ENCODE data around the gene CHTOP. TPM values are rescaled to one million over a fixed set of nuclear protein-coding genes. Genes with fewer than 3 reads are reported as not detected.

CHTOP gene
- total RNA-seq, 1 donor from 2014 or later, result 67.3 TPM

- peaks cover 21% of the 10 kb centered on the region for H3K4me1 ChIP-seq
- no peak overlapping the region for H3K27ac ChIP-seq
- intact Hi-C loops (cut with DNase I), result no loop called here
- H3K9me3 ChIP-seq, result no peaks in the 10 kb centered on the region
- TF ChIP-seq CTCF (IDR thresholded peaks at IDR 0.05) (no peak), POLR2AphosphoS5 (IDR thresholded peaks at IDR 0.05; ENCODE audit: insufficient read depth in 1 of 2, low read depth in 1 of 2) (no peak), POLR2A (IDR thresholded peaks at IDR 0.05) (no peak)
- no peak overlapping the region for H3K4me3 ChIP-seq
- H3K36me3 ChIP-seq, result no peaks in the 10 kb centered on the region
- no peaks in the 10 kb centered on the region for H3K27me3 ChIP-seq
- DNase-seq (ENCODE audit: extremely low spot score in 2 of 2), result no peak
These were observed 48.9 kb downstream of the CHTOP start for GRCh38 chr1:153682730-153683129.

- TF ChIP-seq CTCF (IDR thresholded peaks at IDR 0.05) (no peak), POLR2AphosphoS5 (IDR thresholded peaks at IDR 0.05; ENCODE audit: insufficient read depth in 1 of 2, low read depth in 1 of 2) (peak in 1 of 2 donors; percentile 11), POLR2A (IDR thresholded peaks at IDR 0.05) (no peak)
- DNase-seq (ENCODE audit: extremely low spot score in 2 of 2), result no peak
- H3K9me3 ChIP-seq, result no peaks in the 10 kb centered on the region
- H3K27me3 ChIP-seq, result no peaks in the 10 kb centered on the region
- intact Hi-C loops (cut with DNase I), result no loop called here
- H3K4me3 ChIP-seq, result no peak overlapping the region
- no peaks in the 10 kb centered on the region for H3K36me3 ChIP-seq
- H3K27ac ChIP-seq, result no peak overlapping the region
- peaks cover 10% of the 10 kb centered on the region for H3K4me1 ChIP-seq
These were observed 50.0 kb downstream of the CHTOP start for GRCh38 chr1:153683854-153684253.

GRCh38 chr1:153684892-153685291, 51.0 kb downstream of the CHTOP start:
- Histone ChIP-seq H3K4me1 (no peaks in the 10 kb centered on the region), H3K36me3 (no peaks in the 10 kb centered on the region)
- no peak for DNase-seq (ENCODE audit: extremely low spot score in 2 of 2)

GRCh38 chr1:153685544-153686340, 51.9 kb downstream of the CHTOP start:
- no peak overlapping the region for H3K4me3 ChIP-seq
- H3K36me3 ChIP-seq, result no peaks in the 10 kb centered on the region
- H3K27ac ChIP-seq, result no peak overlapping the region
- TF ChIP-seq POLR2AphosphoS5 (IDR thresholded peaks at IDR 0.05; ENCODE audit: insufficient read depth in 1 of 2, low read depth in 1 of 2) (no peak), POLR2A (IDR thresholded peaks at IDR 0.05) (no peak), CTCF (IDR thresholded peaks at IDR 0.05) (no peak)
- H3K9me3 ChIP-seq, result no peaks in the 10 kb centered on the region
- H3K4me1 ChIP-seq, result no peaks in the 10 kb centered on the region
- intact Hi-C loops (cut with DNase I), result no loop called here
- no peaks in the 10 kb centered on the region for H3K27me3 ChIP-seq
- no peak for DNase-seq (ENCODE audit: extremely low spot score in 2 of 2)

More at GRCh38 chr1:153684892-153685291, 51.0 kb downstream of the CHTOP start:
- no peak for TF ChIP-seq POLR2AphosphoS5 (IDR thresholded peaks at IDR 0.05; ENCODE audit: insufficient read depth in 1 of 2, low read depth in 1 of 2)
- no peak for TF ChIP-seq CTCF (IDR thresholded peaks at IDR 0.05)
- no peak for TF ChIP-seq POLR2A (IDR thresholded peaks at IDR 0.05)
- intact Hi-C loops (cut with DNase I), result no loop called here
- Histone ChIP-seq H3K4me3 (no peak overlapping the region), H3K27me3 (no peaks in the 10 kb centered on the region), H3K27ac (no peak overlapping the region), H3K9me3 (no peaks in the 10 kb centered on the region)
